SK-N-MC (cell line): ENCODE results near the gene ITIH6.
"Not testable (repeated sequence)": the region's sequence is repeated elsewhere in the genome, so short reads cannot be mapped to it uniquely, and the experiment has no call there.

ENCODE experiments used
- DNase-seq: peaks from one replicate; pipeline ENCODE4 v3.0.0-alpha.2; 2011; ENCODE audit warnings: low read depth, low spot score
- H3K27ac ChIP-seq: fragments of 200-600 bp; sonication (generic); 2 replicates; pipeline ENCODE4 v1.5.1; 2016; ENCODE audit warnings: mixed run types
- H3K36me3 ChIP-seq: fragments of 200-600 bp; sonication (generic); 2 replicates; pipeline ENCODE4 v1.6.1; 2017; ENCODE audit warnings: antibody characterized with exemption, low read length, mixed read lengths; ENCODE audit not compliant: insufficient read depth
- H3K4me3 ChIP-seq: fragments of 200-600 bp; sonication (generic); 2 replicates; pipeline ENCODE4 v1.5.1; 2016
- H3K9ac ChIP-seq: fragments of 200-600 bp; sonication (generic); 2 replicates; pipeline ENCODE4 v1.8.0; 2017; ENCODE audit warnings: mixed run types, mixed read lengths; ENCODE audit not compliant: insufficient read length
- H3K9me3 ChIP-seq: fragments of 200-600 bp; sonication (generic); 2 replicates; pipeline ENCODE4 v1.6.1; 2017; ENCODE audit warnings: low read depth, mild to moderate bottlenecking, antibody characterized with exemption, low read length, moderate library complexity, mixed read lengths
- EZH2 ChIP-seq: fragments of 200-600 bp; sonication (generic); IDR thresholded peaks from one replicate; pipeline ENCODE4 v1.6.1; 2017; ENCODE audit warnings: antibody characterized with exemption
- FOXP2 ChIP-seq: optimal IDR thresholded peaks from 2 replicates; pipeline ENCODE3; 2011; ENCODE audit warnings: mild to moderate bottlenecking, moderate library complexity; ENCODE audit not compliant: insufficient read depth; ENCODE audit errors: extremely low read length, control extremely low read depth
- POLR2AphosphoS5 ChIP-seq: IDR thresholded peaks from 2 replicates; pipeline ENCODE4 v1.6.1; 2012; ENCODE audit warnings: mild to moderate bottlenecking, low read depth, low read length, borderline replicate concordance

The ITIH6 gene

GRCh38 chrX:54798137-54798536 lies at the start of gene ITIH6:
Gene ITIH6, minus strand, starts transcription at chrX:54798255. Its CDS starts 45 bp downstream, at chrX:54798210.
- H3K4me3 ChIP-seq: no peak within 1 kb of the TSS
- H3K9me3 ChIP-seq: no peaks in the 10 kb centered on the region
- H3K9ac ChIP-seq: no peak within 1 kb of the TSS
- no peaks in the 10 kb centered on the region for H3K36me3 ChIP-seq
- TF ChIP-seq FOXP2 (no peak), EZH2 (no peak), POLR2AphosphoS5 (no peak)
- no peak for DNase-seq
- no peak within 1 kb of the TSS for H3K27ac ChIP-seq

DNA sequence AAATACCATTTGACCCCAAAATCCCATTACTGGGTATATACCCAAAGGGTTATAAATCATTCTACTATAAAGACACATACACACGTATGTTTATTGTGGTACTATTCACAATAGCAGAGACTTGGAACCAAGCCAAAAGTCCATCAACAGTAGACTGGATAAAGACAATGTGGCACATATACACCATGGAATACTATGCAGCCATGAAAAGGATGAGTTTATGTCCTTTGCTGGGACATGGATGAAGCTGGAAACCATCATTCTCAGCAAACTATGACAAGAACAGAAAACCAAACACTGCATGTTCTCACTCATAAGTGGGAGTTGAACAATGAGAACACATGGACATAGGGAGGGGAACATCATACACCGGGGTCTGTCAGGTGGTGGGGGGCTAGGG lies 49.6 kb upstream of the ITIH6 start:
- not testable (repeated sequence) for H3K9me3 ChIP-seq

GRCh38 chrX:54843050-54843449 lies 45.0 kb upstream of the ITIH6 start:
- Histone ChIP-seq H3K9me3 (no peaks in the 10 kb centered on the region), H3K9ac (no peak overlapping the region), H3K27ac (no peak overlapping the region), H3K36me3 (no peaks in the 10 kb centered on the region), H3K4me3 (no peak overlapping the region)
- TF ChIP-seq FOXP2: no peak
- no peak for TF ChIP-seq POLR2AphosphoS5
- TF ChIP-seq EZH2: no peak
- no peak for DNase-seq

More for the DNA sequence above, 49.6 kb upstream of the ITIH6 start:
- not testable (repeated sequence) for H3K9ac ChIP-seq, DNase-seq, H3K4me3 ChIP-seq, H3K27ac ChIP-seq, H3K36me3 ChIP-seq

DNA sequence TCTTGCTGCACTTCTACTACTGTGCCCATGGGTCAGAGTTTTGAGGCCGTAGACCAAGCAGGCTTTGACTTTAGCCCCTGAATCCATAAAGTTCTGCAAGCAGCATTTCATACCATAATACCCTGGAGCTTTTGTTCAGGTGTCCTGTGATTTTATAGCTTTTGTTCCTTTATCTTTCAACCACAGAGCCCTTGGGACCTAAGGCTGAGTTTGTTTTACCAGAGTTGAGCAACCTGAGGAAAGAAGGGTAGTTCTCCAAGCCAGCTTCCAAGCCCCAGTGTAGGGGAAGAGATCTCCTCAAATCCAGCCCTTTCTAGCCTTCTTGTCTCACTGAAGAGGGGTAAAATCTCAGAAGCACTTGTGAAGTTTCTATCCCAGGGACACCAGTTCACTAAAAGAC lies 44.6 kb upstream of the ITIH6 start:
- Histone ChIP-seq H3K4me3 (no peak overlapping the region), H3K27ac (no peak overlapping the region), H3K9ac (no peak overlapping the region), H3K9me3 (no peaks in the 10 kb centered on the region), H3K36me3 (no peaks in the 10 kb centered on the region)
- DNase-seq: no peak
- TF ChIP-seq EZH2: no peak
- no peak for TF ChIP-seq FOXP2
- no peak for TF ChIP-seq POLR2AphosphoS5

- not testable (repeated sequence) for DNase-seq, H3K9me3 ChIP-seq, H3K36me3 ChIP-seq, H3K9ac ChIP-seq
- peak; percentile 28; the same call in 1 of the 2 replicates for TF ChIP-seq POLR2AphosphoS5
- Histone ChIP-seq H3K27ac (peak overlapping the region; percentile 54; the same call in 1 of the 2 replicates), H3K4me3 (0 out of 2 replicates have a peak overlapping the region, but pooled peaks have one; percentile 18)
Observed at GRCh38 chrX:54841184-54841874, 43.3 kb upstream of the ITIH6 start.

- H3K36me3 ChIP-seq: no peaks in the 10 kb centered on the region
- DNase-seq: no peak
Observed at GRCh38 chrX:54838583-54838982, 40.5 kb upstream of the ITIH6 start.

DNA sequence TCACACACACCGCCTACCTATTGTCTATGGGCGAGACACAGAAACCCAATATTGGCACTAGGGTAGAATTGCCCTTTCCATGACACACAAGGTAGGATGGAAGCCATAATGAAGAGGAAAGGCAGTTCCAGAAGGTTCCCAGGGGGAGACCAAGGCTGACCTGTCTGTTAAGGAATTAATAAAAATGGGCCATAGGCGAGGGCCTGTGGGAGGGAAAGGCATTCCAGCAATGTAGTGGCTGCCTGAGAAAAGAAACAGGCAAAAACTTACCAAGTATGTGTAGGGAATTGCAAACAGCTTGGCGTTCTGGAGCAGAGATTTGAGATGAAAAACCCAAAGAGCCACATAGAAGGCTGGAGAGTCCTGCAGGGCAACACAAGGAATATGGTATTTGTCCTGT lies 28.5 kb upstream of the ITIH6 start:
- DNase-seq: no peak
- Histone ChIP-seq H3K27ac (no peak overlapping the region), H3K9me3 (no peaks in the 10 kb centered on the region), H3K9ac (no peak overlapping the region), H3K4me3 (no peak overlapping the region), H3K36me3 (no peaks in the 10 kb centered on the region)
- TF ChIP-seq EZH2 (no peak), POLR2AphosphoS5 (no peak), FOXP2 (no peak)

More at GRCh38 chrX:54838583-54838982, 40.5 kb upstream of the ITIH6 start:
- Histone ChIP-seq H3K9me3 (no peaks in the 10 kb centered on the region), H3K4me3 (no peak overlapping the region), H3K27ac (no peak overlapping the region), H3K9ac (no peak overlapping the region)
- TF ChIP-seq FOXP2: no peak
- TF ChIP-seq POLR2AphosphoS5: no peak
- TF ChIP-seq EZH2: no peak

GRCh38 chrX:54825716-54826438 lies 27.8 kb upstream of the ITIH6 start:
- Histone ChIP-seq H3K4me3 (no peak overlapping the region), H3K27ac (no peak overlapping the region), H3K9me3 (no peaks in the 10 kb centered on the region), H3K9ac (no peak overlapping the region), H3K36me3 (no peaks in the 10 kb centered on the region)
- no peak for DNase-seq
- TF ChIP-seq FOXP2 (no peak), EZH2 (no peak), POLR2AphosphoS5 (no peak)

GRCh38 chrX:54824722-54825121 lies 26.7 kb upstream of the ITIH6 start:
- Histone ChIP-seq H3K4me3 (no peak overlapping the region), H3K9ac (no peak overlapping the region), H3K27ac (no peak overlapping the region), H3K36me3 (no peaks in the 10 kb centered on the region), H3K9me3 (no peaks in the 10 kb centered on the region)
- no peak for DNase-seq
- TF ChIP-seq POLR2AphosphoS5 (no peak), FOXP2 (no peak), EZH2 (no peak)
